H9 (cell line): ENCODE data around the gene ZNF407. TPM values are rescaled to one million over a fixed set of nuclear protein-coding genes. Genes with fewer than 3 reads are reported as not detected.

Source experiments
- DNase-seq: peaks from one replicate; pipeline ENCODE4 v3.0.0-alpha.2; 2017
- H2AFZ ChIP-seq: one replicate; pipeline ENCODE4 v1.6.1; 2013; ENCODE audit warnings: mild to moderate bottlenecking, low read length, control low read depth, moderate library complexity
- H2AK5ac ChIP-seq: 2 replicates; pipeline ENCODE4 v1.6.1; 2013; ENCODE audit warnings: low read length, control low read depth, mixed read lengths; ENCODE audit not compliant: insufficient read length
- H2BK120ac ChIP-seq: one replicate; pipeline ENCODE4 v1.6.1; 2013; ENCODE audit warnings: low read depth, mild to moderate bottlenecking, low read length, control low read depth, inconsistent platforms; ENCODE audit not compliant: poor library complexity, severe bottlenecking
- H2BK12ac ChIP-seq: 2 replicates; pipeline ENCODE4 v1.6.1; 2013; ENCODE audit warnings: low read length, control low read depth, mixed read lengths, low read depth; ENCODE audit not compliant: insufficient read length
- H2BK15ac ChIP-seq: 2 replicates; pipeline ENCODE4 v1.6.1; 2013; ENCODE audit warnings: low read depth, low read length, control low read depth
- H2BK20ac ChIP-seq: one replicate; pipeline ENCODE4 v1.6.1; 2013; ENCODE audit warnings: low read depth, mild to moderate bottlenecking, low read length, control low read depth, inconsistent platforms; ENCODE audit not compliant: poor library complexity, severe bottlenecking
- H2BK5ac ChIP-seq: 2 replicates; pipeline ENCODE4 v1.6.1; 2013; ENCODE audit warnings: low read length, control low read depth, mixed read lengths; ENCODE audit not compliant: insufficient read length
- H3K14ac ChIP-seq: 2 replicates; pipeline ENCODE4 v1.6.1; 2013; ENCODE audit warnings: low read length, control low read depth; ENCODE audit not compliant: insufficient read depth
- H3K18ac ChIP-seq: 2 replicates; pipeline ENCODE4 v1.6.1; 2013; ENCODE audit warnings: low read depth, mild to moderate bottlenecking, mixed read lengths, low read length, control low read depth; ENCODE audit not compliant: insufficient read length
- H3K23ac ChIP-seq: 2 replicates; pipeline ENCODE4 v1.6.1; 2013; ENCODE audit warnings: low read length, control low read depth, mixed read lengths, low read depth; ENCODE audit not compliant: insufficient read length
- H3K23me2 ChIP-seq: 2 replicates; pipeline ENCODE4 v1.6.1; 2013; ENCODE audit warnings: low read depth, mild to moderate bottlenecking, mixed read lengths, low read length, control low read depth; ENCODE audit not compliant: insufficient read length, poor library complexity, severe bottlenecking
- H3K27ac ChIP-seq: 2 replicates; pipeline ENCODE4 v1.5.1; 2013; ENCODE audit warnings: low read length, control low read depth, mixed read lengths, low read depth; ENCODE audit not compliant: insufficient read length
- H3K27me3 ChIP-seq: 2 replicates; pipeline ENCODE4 v1.6.1; 2013; ENCODE audit warnings: low read length, control low read depth, inconsistent platforms; ENCODE audit not compliant: insufficient read depth
- H3K4ac ChIP-seq: 2 replicates; pipeline ENCODE4 v1.6.1; 2013; ENCODE audit warnings: low read depth, mild to moderate bottlenecking, control low read depth, inconsistent platforms, low read length, moderate library complexity
- H3K4me1 ChIP-seq: 2 replicates; pipeline ENCODE4 v1.6.1; 2013; ENCODE audit warnings: low read length, control low read depth, inconsistent platforms; ENCODE audit not compliant: insufficient read depth
- H3K4me2 ChIP-seq: 2 replicates; pipeline ENCODE4 v1.6.1; 2013; ENCODE audit warnings: low read length, control low read depth, mixed read lengths; ENCODE audit not compliant: insufficient read length, insufficient read depth
- H3K56ac ChIP-seq: 2 replicates; pipeline ENCODE4 v1.6.1; 2013; ENCODE audit warnings: low read depth, mild to moderate bottlenecking, mixed read lengths, low read length, control low read depth; ENCODE audit not compliant: insufficient read length
- H3K79me1 ChIP-seq: 2 replicates; pipeline ENCODE4 v1.6.1; 2013; ENCODE audit warnings: low read depth, mild to moderate bottlenecking, moderate library complexity, low read length, control low read depth, inconsistent platforms; ENCODE audit not compliant: insufficient read depth, poor library complexity, severe bottlenecking
- H3K79me2 ChIP-seq: 2 replicates; pipeline ENCODE4 v1.6.1; 2013; ENCODE audit warnings: low read length, control low read depth, inconsistent platforms; ENCODE audit not compliant: insufficient read depth
- H3K9ac ChIP-seq: 2 replicates; pipeline ENCODE4 v1.6.1; 2013; ENCODE audit warnings: low read length, control low read depth, mixed read lengths; ENCODE audit not compliant: insufficient read length; ENCODE audit errors: extremely low read depth
- H3K9me3 ChIP-seq: one replicate; pipeline ENCODE4 v1.6.1; 2013; ENCODE audit warnings: low read depth, low read length, inconsistent platforms; ENCODE audit not compliant: control insufficient read depth
- H3T11ph ChIP-seq: one replicate; pipeline ENCODE4 v1.6.1; 2013; ENCODE audit warnings: mild to moderate bottlenecking, low read length, control low read depth, inconsistent platforms
- H4K20me1 ChIP-seq: one replicate; pipeline ENCODE4 v1.6.1; 2013; ENCODE audit not compliant: control insufficient read depth, insufficient read length, insufficient read depth
- H4K5ac ChIP-seq: 2 replicates; pipeline ENCODE4 v1.6.1; 2013; ENCODE audit warnings: low read depth, mild to moderate bottlenecking, mixed read lengths, low read length, control low read depth; ENCODE audit not compliant: insufficient read length
- H4K8ac ChIP-seq: replicated peaks from 2 replicates; pipeline ENCODE4 v1.6.1; 2013; ENCODE audit warnings: low read length, control low read depth, mixed read lengths, low read depth; ENCODE audit not compliant: insufficient read length
- H4K91ac ChIP-seq: 2 replicates; pipeline ENCODE4 v1.6.1; 2013; ENCODE audit warnings: low read depth, mild to moderate bottlenecking, moderate library complexity, mixed read lengths, low read length, control low read depth; ENCODE audit not compliant: insufficient read length
- H3K27ac Mint-ChIP-seq, 3 experiments: 2 replicates in 2 of 3; 3 replicates in 1 of 3; pipeline ENCODE4 v1.8.0; 2020 to 2021; ENCODE audit warnings: mixed read lengths in 3 of 3, mild to moderate bottlenecking in 1 of 3, moderate library complexity in 1 of 3
- H3K27me3 Mint-ChIP-seq: 2 replicates; pipeline ENCODE4 v1.8.0; 2021; ENCODE audit warnings: low read depth, mild to moderate bottlenecking, moderate library complexity, mixed read lengths
- H3K36me3 Mint-ChIP-seq, 3 experiments: 2 replicates in 2 of 3; 3 replicates in 1 of 3; pipeline ENCODE4 v1.8.0; 2020 to 2021; ENCODE audit warnings: low read depth in 3 of 3, mixed read lengths in 3 of 3; ENCODE audit not compliant: insufficient read depth in 1 of 3
- H3K4me1 Mint-ChIP-seq, 2 experiments: 2 replicates each; pipeline ENCODE4 v1.8.0; 2020; ENCODE audit warnings: mixed read lengths in 2 of 2
- H3K4me3 Mint-ChIP-seq, 2 experiments: 2 replicates in 1 of 2; 3 replicates in 1 of 2; pipeline ENCODE4 v1.8.0; 2020 to 2021; ENCODE audit warnings: mild to moderate bottlenecking in 2 of 2, mixed read lengths in 2 of 2, moderate library complexity in 1 of 2
- H3K9me3 Mint-ChIP-seq, 2 experiments: 2 replicates in 1 of 2; 3 replicates in 1 of 2; pipeline ENCODE4 v1.8.0; 2020; ENCODE audit warnings: mild to moderate bottlenecking in 2 of 2, mixed read lengths in 2 of 2, moderate library complexity in 1 of 2
- WGBS: extraction: QIAGEN DNeasy Blood & Tissue Kit; methylation state at CpG from one replicate; pipeline ENCODE4 v1.1.7; 2013; ENCODE audit warnings: missing lambda C conversion rate, low lambda C conversion rate, mixed read lengths; ENCODE audit not compliant: insufficient read length; ENCODE audit errors: extremely low coverage; 5-methylcytosine and 5-hydroxymethylcytosine counted together
- total RNA-seq: library from RNA; stranded (reverse); gene quantifications from 2 replicates; pipeline ENCODE4 v1.2.1, GENCODE V29; 2021
- TF ChIP-seq, protein P1 (sequence below): fragments of 200-600 bp; sonication (generic); conservative IDR thresholded peaks from 3 replicates; pipeline ENCODE4 v1.8.0; 2021; ENCODE audit warnings: antibody characterized with exemption, mild to moderate bottlenecking

Gene ZNF407
- total RNA-seq, 1 experiment from 2014 or later, result 8.7 TPM

DNA sequence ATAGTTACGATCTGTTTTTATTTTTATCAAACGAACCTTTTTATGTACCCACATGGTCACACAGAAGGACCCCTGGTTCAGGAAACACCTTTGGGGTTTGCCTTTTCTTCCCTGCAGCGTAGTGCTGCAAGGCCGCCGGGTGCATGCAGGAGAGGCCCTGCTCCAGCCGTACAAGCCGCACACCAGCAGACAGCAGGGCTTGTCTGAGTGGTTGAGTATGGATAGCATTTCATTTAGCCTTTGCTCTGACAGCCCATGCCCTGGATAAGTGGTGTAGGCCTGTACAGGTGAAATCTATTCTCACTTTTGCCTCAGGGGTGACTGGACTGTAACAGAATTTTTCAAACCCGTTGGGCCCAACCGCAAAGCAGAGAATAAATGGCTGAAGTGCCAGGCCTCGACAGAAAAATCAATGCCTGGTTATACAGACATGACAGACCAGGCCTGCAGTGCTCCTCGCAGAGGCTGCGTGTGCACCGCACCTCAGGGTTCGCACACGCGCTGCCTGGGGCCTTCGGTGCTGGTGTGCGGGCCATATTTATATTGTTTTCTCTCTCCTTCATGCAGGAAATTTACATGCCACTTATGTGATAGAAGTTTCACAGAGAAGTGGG is 279.1 kb downstream of the ZNF407 start:
- no peaks in the 10 kb centered on the region for H3K9me3 ChIP-seq
- no peak overlapping the region for H3K14ac ChIP-seq
- DNase-seq, result no peak
- H3K4me3 Mint-ChIP-seq, result no peak overlapping the region
- H3K79me2 ChIP-seq, result no peaks in the 10 kb centered on the region
- no peak overlapping the region for H2BK12ac ChIP-seq
- H3K27me3 ChIP-seq, result no peaks in the 10 kb centered on the region
- H2BK20ac ChIP-seq, result no peak overlapping the region
- no peak overlapping the region for H3K23ac ChIP-seq
- H4K5ac ChIP-seq, result no peak overlapping the region
- H3K27me3 Mint-ChIP-seq, result no peaks in the 10 kb centered on the region
- no peaks in the 10 kb centered on the region for H3K79me1 ChIP-seq
- H3K4me1 Mint-ChIP-seq, result peaks cover 22 to 23% of the 10 kb centered on the region in 2 experiments
- H2AFZ ChIP-seq, result no peak overlapping the region
- H3K27ac ChIP-seq, result no peak overlapping the region
- H4K20me1 ChIP-seq, result no peaks in the 10 kb centered on the region
- no peaks in the 10 kb centered on the region; the same call in 1 of the 2 replicates for H3K4me1 ChIP-seq
- no peaks in the 10 kb centered on the region for H3K23me2 ChIP-seq
- H3K18ac ChIP-seq, result no peak overlapping the region
- H3K27ac Mint-ChIP-seq, result peak overlapping the region in 1 of 3 experiments; percentile 35; a peak in 2 of 7 replicates
- H3K9ac ChIP-seq, result no peak overlapping the region
- no peak overlapping the region for H2AK5ac ChIP-seq
- no peaks in the 10 kb centered on the region for H3K9me3 Mint-ChIP-seq
- no peak overlapping the region for H2BK5ac ChIP-seq
- WGBS, result no CpG with 5 or more reads among the region's 18 CpGs
- no peak overlapping the region for H4K8ac ChIP-seq
- no peak overlapping the region for H3T11ph ChIP-seq
- no peak overlapping the region for H3K4ac ChIP-seq
- H3K36me3 Mint-ChIP-seq, result peaks cover 3 to 6% (median 4%) of the 10 kb centered on the region in 3 experiments; a peak in 6 of 7 replicates
- H3K4me2 ChIP-seq, result no peak overlapping the region
- H2BK15ac ChIP-seq, result no peak overlapping the region
- no peak overlapping the region for H3K56ac ChIP-seq
- TF ChIP-seq, protein P1, sequence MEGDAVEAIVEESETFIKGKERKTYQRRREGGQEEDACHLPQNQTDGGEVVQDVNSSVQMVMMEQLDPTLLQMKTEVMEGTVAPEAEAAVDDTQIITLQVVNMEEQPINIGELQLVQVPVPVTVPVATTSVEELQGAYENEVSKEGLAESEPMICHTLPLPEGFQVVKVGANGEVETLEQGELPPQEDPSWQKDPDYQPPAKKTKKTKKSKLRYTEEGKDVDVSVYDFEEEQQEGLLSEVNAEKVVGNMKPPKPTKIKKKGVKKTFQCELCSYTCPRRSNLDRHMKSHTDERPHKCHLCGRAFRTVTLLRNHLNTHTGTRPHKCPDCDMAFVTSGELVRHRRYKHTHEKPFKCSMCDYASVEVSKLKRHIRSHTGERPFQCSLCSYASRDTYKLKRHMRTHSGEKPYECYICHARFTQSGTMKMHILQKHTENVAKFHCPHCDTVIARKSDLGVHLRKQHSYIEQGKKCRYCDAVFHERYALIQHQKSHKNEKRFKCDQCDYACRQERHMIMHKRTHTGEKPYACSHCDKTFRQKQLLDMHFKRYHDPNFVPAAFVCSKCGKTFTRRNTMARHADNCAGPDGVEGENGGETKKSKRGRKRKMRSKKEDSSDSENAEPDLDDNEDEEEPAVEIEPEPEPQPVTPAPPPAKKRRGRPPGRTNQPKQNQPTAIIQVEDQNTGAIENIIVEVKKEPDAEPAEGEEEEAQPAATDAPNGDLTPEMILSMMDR, result no peak
- H4K91ac ChIP-seq, result no peak overlapping the region
- H2BK120ac ChIP-seq, result no peak overlapping the region
